ENCODE data around the gene WDR86. TPM values are rescaled to one million over a fixed set of nuclear protein-coding genes. Genes with fewer than 3 reads are reported as not detected.

Gene WDR86
- total RNA-seq, 1 experiment from 2014 or later: 7.7 TPM

GRCh38 chr7:151408839-151409666 is 785 bp downstream of the WDR86 start:
- Histone ChIP-seq H3K4me3 (no peak overlapping the region), H3K27ac (no peak overlapping the region), H3K79me2 (ENCODE audit: low read depth) (no peaks in the 10 kb centered on the region), H3K4me1 (replicated peaks; ENCODE audit: insufficient read depth) (peaks cover 9% of the 10 kb centered on the region), H3K27me3 (ENCODE audit: insufficient read depth, low read depth) (peaks cover 9% of the 10 kb centered on the region; the same call in 1 of the 2 replicates), H2AFZ (no peak overlapping the region), H3K4me2 (no peak overlapping the region), H3F3A (ENCODE audit: insufficient read depth, low read depth) (0 out of 2 replicates have a peak, but pooled peaks cover 4% of the 10 kb centered on the region), H3K36me3 (ENCODE audit: low read depth) (no peaks in the 10 kb centered on the region), H3K9me2 (ENCODE audit: insufficient read depth) (no peaks in the 10 kb centered on the region), H3K9me3 (ENCODE audit: insufficient read depth, low read depth) (no peaks in the 10 kb centered on the region), H4K20me1 (ENCODE audit: insufficient read depth) (no peaks in the 10 kb centered on the region)
- ChIA-PET CTCF (no interaction called here), POLR2A (ENCODE audit: unreplicated experiment) (no interaction called here)
- peak in 1 of 2 experiments; percentile 68 for DNase-seq
- intact Hi-C loops (cut with micrococcal nuclease; ENCODE audit: unreplicated experiment): loop anchor here (2.0 kb wide), 1 partner anchor 40 kb away; no protein-coding TSS in a partner anchor
- BruUV-seq (replicated peaks): TSS peak; percentile 75
- TF ChIP-seq EZH2 (IDR thresholded peaks at IDR 0.05; ENCODE audit: low read depth): no peak
- TF ChIP-seq CTCF (conservative IDR thresholded peaks at IDR 0.05): no peak

- BruUV-seq (replicated peaks): no TSS peak
- H3K27me3 ChIP-seq (ENCODE audit: insufficient read depth, low read depth): peaks cover 9% of the 10 kb centered on the region; the same call in 1 of the 2 replicates
- CTCF ChIA-PET: no interaction called here
Observed at GRCh38 chr7:151408498-151408838, 1.4 kb downstream of the WDR86 start.

More at GRCh38 chr7:151408498-151408838, 1.4 kb downstream of the WDR86 start:
- no peak for TF ChIP-seq EZH2 (IDR thresholded peaks at IDR 0.05; ENCODE audit: low read depth)
- TF ChIP-seq CTCF (conservative IDR thresholded peaks at IDR 0.05): no peak
- POLR2A ChIA-PET (ENCODE audit: unreplicated experiment): no interaction called here
- Histone ChIP-seq H3K9me2 (ENCODE audit: insufficient read depth) (no peaks in the 10 kb centered on the region), H3K4me2 (no peak overlapping the region), H3K79me2 (ENCODE audit: low read depth) (no peaks in the 10 kb centered on the region), H3K36me3 (ENCODE audit: low read depth) (no peaks in the 10 kb centered on the region), H3K27ac (no peak overlapping the region), H2AFZ (no peak overlapping the region), H3F3A (ENCODE audit: insufficient read depth, low read depth) (0 out of 2 replicates have a peak, but pooled peaks cover 4% of the 10 kb centered on the region), H4K20me1 (ENCODE audit: insufficient read depth) (no peaks in the 10 kb centered on the region), H3K9me3 (ENCODE audit: insufficient read depth, low read depth) (no peaks in the 10 kb centered on the region), H3K4me3 (no peak overlapping the region), H3K4me1 (replicated peaks; ENCODE audit: insufficient read depth) (peaks cover 15% of the 10 kb centered on the region)
- intact Hi-C loops (cut with micrococcal nuclease; ENCODE audit: unreplicated experiment): loop anchor here (2.0 kb wide), 1 partner anchor 40 kb away; no protein-coding TSS in a partner anchor
- no peak for DNase-seq
